HepG2 (cell line): ENCODE measurements around the gene SUDS3.

Experiments used
- ATF7-NPFF ChIP-seq: sonication (generic); formaldehyde crosslinking; IDR thresholded peaks from 2 replicates; pipeline ENCODE4 v1.8.1; 2023; ENCODE audit warnings: mild to moderate bottlenecking, low read depth, missing genetic modification reagents, moderate library complexity
- ZKSCAN1 ChIP-seq: fragments of 150-350 bp; IDR thresholded peaks from 2 replicates; pipeline ENCODE4 v1.6.1; 2014; ENCODE audit warnings: low read length

- TF ChIP-seq ATF7-NPFF (CRISPR knock-in tag) (no peak), ZKSCAN1 (no peak)
These were observed 22.6 kb upstream of the SUDS3 start for GRCh38 chr12:118353721-118354120.
